ENCODE data around the gene CDC27.
"Not testable (repeated sequence)": the region's sequence is repeated elsewhere in the genome, so short reads cannot be mapped to it uniquely, and the experiment has no call there.

CDC27 gene

DNA sequence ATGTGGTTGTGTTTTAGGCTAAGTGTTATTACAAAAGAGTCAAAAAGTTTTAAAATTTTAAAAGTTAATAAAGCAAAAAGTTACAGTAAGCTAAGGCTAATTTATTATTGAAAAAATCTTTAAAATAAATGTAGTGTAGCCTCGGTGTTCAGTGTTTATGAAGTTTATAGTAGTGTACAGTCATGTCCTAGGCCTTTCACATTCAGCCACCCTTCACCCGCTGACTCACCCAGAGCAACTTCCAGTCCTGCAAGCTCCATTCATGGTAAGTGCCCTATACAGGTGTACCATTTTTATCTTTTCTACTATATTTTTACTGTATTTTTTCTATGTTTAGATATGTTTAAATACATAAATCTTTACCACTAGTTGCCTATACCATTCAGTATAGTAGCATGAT is 111.5 kb downstream of the CDC27 start:
- peak overlapping the region; percentile 43 for H3K27ac ChIP-seq
- peak; percentile 33 for DNase-seq (ENCODE audit: low read depth, low spot score)

DNA sequence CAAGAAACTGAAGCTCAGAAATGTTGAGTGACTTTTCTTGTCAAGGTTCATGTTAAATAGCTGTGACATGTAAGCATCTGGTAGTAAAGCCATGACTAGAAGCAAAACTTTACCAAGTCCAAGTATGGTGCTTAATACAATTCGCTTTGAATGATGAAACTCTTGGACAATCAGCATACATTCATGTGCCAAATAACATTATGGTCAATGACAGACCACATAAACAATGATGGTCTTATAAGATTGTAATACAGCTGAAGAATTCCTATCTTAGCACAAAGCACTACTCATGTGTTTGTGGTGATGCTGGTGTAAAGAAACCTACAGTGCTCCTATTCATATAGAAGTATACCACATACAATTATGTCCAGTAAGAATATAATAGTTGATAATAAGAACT is 112.9 kb downstream of the CDC27 start:
- no peak overlapping the region for H3K27ac ChIP-seq
- DNase-seq (ENCODE audit: low read depth, low spot score) = no peak

DNA sequence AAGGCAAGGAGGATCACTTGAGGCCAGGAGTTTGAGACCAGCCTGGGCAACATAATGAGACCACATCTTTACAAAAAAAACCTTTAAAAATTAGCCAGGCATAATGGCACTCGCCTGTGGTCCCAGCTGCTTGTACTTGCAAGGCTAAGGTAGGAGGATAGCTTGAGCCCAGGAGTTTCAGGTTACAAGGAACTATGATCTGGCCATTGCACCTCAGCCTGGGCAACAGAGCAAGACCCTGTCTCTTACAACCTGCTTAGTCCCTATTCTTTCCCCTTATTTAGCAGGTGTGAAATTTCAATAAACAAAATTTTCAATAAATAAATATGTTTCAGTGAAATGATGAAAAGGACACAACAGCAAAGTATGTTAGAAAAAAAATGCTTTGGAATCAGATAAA is 114.7 kb downstream of the CDC27 start:
- not testable (repeated sequence) for DNase-seq (ENCODE audit: low read depth, low spot score); H3K27ac ChIP-seq

DNA sequence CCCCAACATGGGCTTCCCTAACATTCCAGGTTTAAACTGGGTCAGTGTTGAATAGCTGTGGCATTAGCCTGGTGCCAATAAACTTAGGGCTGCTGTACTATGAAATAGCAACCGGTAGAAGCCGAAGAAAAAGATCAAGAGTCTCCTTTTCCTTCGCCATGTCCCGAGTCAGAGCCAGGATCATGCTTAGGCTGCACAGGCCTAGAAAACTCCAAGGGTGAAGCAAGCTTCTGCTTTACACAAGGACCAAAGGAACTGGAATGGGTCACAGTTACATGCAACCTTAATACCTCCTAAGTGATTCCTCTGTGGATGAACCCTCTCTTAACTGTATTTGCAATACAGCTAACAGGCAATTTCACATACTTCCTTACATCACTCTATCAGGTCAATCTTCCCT is 115.5 kb downstream of the CDC27 start:
- H3K27ac ChIP-seq; DNase-seq (ENCODE audit: low read depth, low spot score): not testable (repeated sequence)

DNA sequence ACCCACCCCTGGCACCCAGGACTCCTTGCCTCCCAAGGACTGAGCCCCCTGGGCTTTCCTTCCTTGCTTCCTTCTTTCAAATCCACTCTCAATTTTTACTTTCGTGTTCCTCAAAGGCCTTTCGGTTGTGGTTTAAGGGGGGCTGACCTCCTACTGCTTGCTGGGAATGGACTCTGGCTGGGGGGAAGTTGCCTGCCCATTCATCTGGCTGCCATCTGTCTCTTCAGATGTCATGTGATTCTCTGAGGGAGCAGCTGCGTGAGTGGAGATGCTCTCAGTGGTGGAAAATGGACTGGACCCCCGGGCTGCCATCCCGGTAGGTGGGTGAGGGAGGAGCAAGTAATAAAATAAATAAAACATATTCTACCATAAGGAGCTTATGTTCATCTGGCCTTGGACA is 116.2 kb downstream of the CDC27 start:
- H3K27ac ChIP-seq = no peak overlapping the region
- no peak for DNase-seq (ENCODE audit: low read depth, low spot score)

DNA sequence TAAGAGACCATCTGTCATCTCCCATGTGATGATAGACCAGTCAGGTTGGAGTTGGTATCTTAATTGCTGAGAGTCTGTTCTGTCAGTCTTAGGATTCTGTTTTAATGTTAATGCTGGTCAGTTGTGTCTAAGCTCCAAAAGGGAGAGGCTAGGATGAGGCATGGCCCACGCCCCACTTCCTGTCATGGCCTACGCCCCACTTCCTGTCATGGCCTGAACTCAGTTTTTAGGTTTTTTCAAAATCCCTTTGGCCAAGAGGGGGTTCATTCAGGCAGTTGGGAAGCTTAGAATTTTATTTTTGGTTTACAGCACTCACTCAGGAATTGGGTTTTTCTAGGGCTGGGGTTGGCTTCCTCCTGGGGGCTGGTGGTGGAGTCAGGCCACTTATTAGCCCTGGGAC is 117.9 kb downstream of the CDC27 start:
- H3K27ac ChIP-seq = peak overlapping the region; percentile 96
- not testable (repeated sequence) for DNase-seq (ENCODE audit: low read depth, low spot score)

DNA sequence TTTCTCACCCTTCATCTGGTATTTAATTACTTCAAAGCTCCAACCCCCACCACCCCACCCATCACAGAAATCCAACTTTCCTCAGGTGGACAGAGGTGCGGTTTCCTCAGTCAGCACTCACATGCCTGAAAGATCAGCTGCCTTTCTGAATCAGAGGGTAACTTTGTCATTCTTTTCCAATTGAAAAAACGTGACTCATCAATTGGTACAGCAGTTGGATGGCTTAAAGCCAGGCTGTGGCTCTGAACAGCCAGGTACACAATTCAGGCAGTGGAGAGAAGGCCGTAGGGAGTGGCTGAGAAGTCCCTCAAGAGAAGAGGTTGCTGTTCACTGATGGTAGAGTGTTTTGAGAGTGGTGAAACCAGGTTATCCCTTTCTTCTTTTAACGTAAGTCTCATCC is 118.8 kb downstream of the CDC27 start:
- peak overlapping the region; percentile 96 for H3K27ac ChIP-seq
- peak; percentile 82 for DNase-seq (ENCODE audit: low read depth, low spot score)
